HepG2 (cell line): Measurements from ENCODE around the gene BRD3. TPM values are rescaled to one million over a fixed set of nuclear protein-coding genes. Genes with fewer than 3 reads are reported as not detected.

Experiments
- ATAC-seq: fragments of 200-7000 bp; cut with Tn5 transposase; 3 replicates; pipeline ENCODE4 v1.9.1; 2020; ENCODE audit warnings: mild to moderate bottlenecking, moderate library complexity
- BruUV-seq: library from RNA; stranded (reverse); fragments of 400-500 nt; replicated peaks from 2 replicates; lab custom pipeline; 2021; lab: Mats Ljungman, UMichigan
- CTCF ChIA-PET: fragments of 300-600 bp; formaldehyde crosslinking; extraction: SDS; loops from one replicate; lab custom pipeline; 2021; ENCODE audit warnings: low total read pairs, inconsistent platforms, low intra/inter-chr PET ratio; lab: Yijun Ruan, JAX
- POLR2A ChIA-PET: fragments of 350-600 bp; sonication (Branson Sonifier 250); formaldehyde crosslinking; loops from one replicate; lab custom pipeline; 2020; ENCODE audit warnings: antibody characterized with exemption, inconsistent platforms; lab: Yijun Ruan, JAX
- DNase-seq: peaks from one replicate; pipeline ENCODE4 v3.0.0-alpha.2; 2015; ENCODE audit warnings: low spot score
- FAIRE-seq: peaks from 3 replicates; lab custom pipeline; 2011; peaks lifted over from hg19 to GRCh38; lab: Jason Lieb, UNC
- H2AFZ ChIP-seq: one replicate; pipeline ENCODE4 v1.6.1; 2011; ENCODE audit warnings: low read length, inconsistent platforms
- H3K27ac ChIP-seq: fragments of 300-600 bp; 3 replicates; pipeline ENCODE4 v1.8.0; 2011; ENCODE audit warnings: mixed run types, mild to moderate bottlenecking, mixed read lengths, low read length, inconsistent platforms; ENCODE audit not compliant: insufficient read depth; ENCODE audit errors: extremely low read length
- H3K27me3 ChIP-seq, 2 experiments: fragments of 200-600 bp in 1 of 2; 2 replicates in 1 of 2; 3 replicates in 1 of 2; pipeline versions ENCODE4 v1.6.0 to v1.8.0; 2011; ENCODE audit warnings: low read length in 2 of 2, mild to moderate bottlenecking in 2 of 2, moderate library complexity in 2 of 2, inconsistent platforms in 1 of 2; ENCODE audit not compliant: insufficient read depth in 2 of 2, control insufficient read depth in 1 of 2
- H3K36me3 ChIP-seq, 2 experiments: fragments of 200-600 bp in 1 of 2; replicated peaks in 1 of 2; 2 replicates in 1 of 2; 3 replicates in 1 of 2; pipeline versions ENCODE4 v1.5.1 to v1.8.0; 2011; ENCODE audit warnings: low read length in 2 of 2, inconsistent platforms in 1 of 2; ENCODE audit not compliant: insufficient read depth in 2 of 2, control insufficient read depth in 1 of 2
- H3K4me1 ChIP-seq: 2 replicates; pipeline ENCODE4 v1.5.1; 2012; ENCODE audit warnings: low read length, inconsistent platforms; ENCODE audit not compliant: insufficient read depth
- H3K4me2 ChIP-seq: 2 replicates; pipeline ENCODE4 v1.6.0; 2011; ENCODE audit warnings: low read depth, low read length, inconsistent platforms
- H3K4me3 ChIP-seq, 3 experiments: fragments of 200-600 bp in 1 of 3; sonication (generic), shearing (Covaris generic) in 1 of 3; replicated peaks in 1 of 3; 2 replicates each; pipeline ENCODE4 v1.5.1; 2011 to 2016; ENCODE audit warnings: low read length in 3 of 3, inconsistent platforms in 2 of 3, low read depth in 2 of 3, mild to moderate bottlenecking in 2 of 3, control low read depth in 1 of 3, mixed read lengths in 1 of 3; ENCODE audit not compliant: insufficient read depth in 1 of 3
- H3K79me2 ChIP-seq: one replicate; pipeline ENCODE4 v1.6.1; 2011; ENCODE audit warnings: low read length, inconsistent platforms; ENCODE audit not compliant: insufficient read depth
- H3K9ac ChIP-seq: 2 replicates; pipeline ENCODE4 v1.6.0; 2011; ENCODE audit warnings: mild to moderate bottlenecking, low read depth, low read length, inconsistent platforms; ENCODE audit not compliant: insufficient read depth
- H3K9me3 ChIP-seq: 2 replicates; pipeline ENCODE4 v1.5.1; 2012; ENCODE audit warnings: mild to moderate bottlenecking, low read length
- H4K20me1 ChIP-seq: 2 replicates; pipeline ENCODE4 v1.6.0; 2011; ENCODE audit warnings: inconsistent platforms, mild to moderate bottlenecking, low read length, moderate library complexity; ENCODE audit not compliant: insufficient read depth
- CCDC6 ChIP-seq: sonication (generic); formaldehyde crosslinking; IDR thresholded peaks from 2 replicates; pipeline ENCODE4 v1.8.1; 2022; ENCODE audit warnings: mild to moderate bottlenecking, missing genetic modification reagents, moderate library complexity
- ELF1 ChIP-seq: sonication (generic); formaldehyde crosslinking; IDR thresholded peaks from 2 replicates; pipeline ENCODE4 v1.4.0; 2020; ENCODE audit warnings: missing genetic modification reagents
- JUN ChIP-seq: sonication (generic); formaldehyde crosslinking; IDR thresholded peaks from 2 replicates; pipeline ENCODE4 v1.4.0; 2020; ENCODE audit warnings: mild to moderate bottlenecking, missing genetic modification reagents
- ZNF569 ChIP-seq: sonication (generic); formaldehyde crosslinking; IDR thresholded peaks from 2 replicates; pipeline ENCODE4 v1.5.0; 2020; ENCODE audit warnings: mild to moderate bottlenecking, missing genetic modification reagents, moderate library complexity, borderline replicate concordance
- WGBS: methylation state at CpG from one replicate; pipeline ENCODE4 v1.1.6; 2017; ENCODE audit warnings: low lambda C conversion rate; 5-methylcytosine and 5-hydroxymethylcytosine counted together
- in situ Hi-C: cut with HindIII; loops from 2 replicates; pipeline ENCODE4 v1.10.0; 2017; ENCODE audit warnings: low pct_unique_long_range_greater_than_20kb; ENCODE audit not compliant: extremely low pct_ligation_motif_present
- intact Hi-C: fragments of 100-400 bp; cut with micrococcal nuclease; formaldehyde crosslinking; loops from one replicate; pipeline ENCODE4 v1.10.0; 2022; ENCODE audit not compliant: unreplicated experiment
- polyA plus RNA-seq, 8 experiments: library from polyadenylated mRNA; depleted of rRNA in 3 of 8; stranded (reverse) in 7 of 8; unstranded in 1 of 8; fragments of >200 nt; fragmentation: Illumina TruSeq in 4 of 8; extraction: Trizol in 4 of 8; gene quantifications; 2 replicates each; pipeline versions ENCODE4 v1.2.1 to v1.2.3, GENCODE V29; 2011 to 2016; ENCODE audit warnings: low read depth in 4 of 8, missing spikeins in 1 of 8, mixed read lengths in 1 of 8; ENCODE audit not compliant: insufficient read depth in 1 of 8
- total RNA-seq, 5 experiments: library from RNA; depleted of rRNA; stranded (reverse); fragments of >200 nt; fragmentation: Illumina TruSeq; extraction: Trizol; gene quantifications; 2 replicates each; pipeline ENCODE4 v1.2.3, GENCODE V29; 2016; ENCODE audit warnings: low read depth in 1 of 5
- TF ChIP-seq, protein P1 (sequence below): sonication (generic); formaldehyde crosslinking; IDR thresholded peaks from 2 replicates; pipeline ENCODE4 v1.9.0; 2021; ENCODE audit warnings: missing genetic modification reagents, mild to moderate bottlenecking, borderline replicate concordance
- TF ChIP-seq, protein P2 (sequence below): sonication (generic); formaldehyde crosslinking; IDR thresholded peaks from 2 replicates; pipeline ENCODE4 v1.8.1; 2023; ENCODE audit warnings: missing genetic modification reagents, inconsistent platforms, borderline replicate concordance

The BRD3 gene
- total and polyA plus RNA-seq, 2 of the 13 experiments (the other 11 are each of a cell fraction or from before 2014, with no cell fraction given): 5.9 to 12.9 TPM

DNA sequence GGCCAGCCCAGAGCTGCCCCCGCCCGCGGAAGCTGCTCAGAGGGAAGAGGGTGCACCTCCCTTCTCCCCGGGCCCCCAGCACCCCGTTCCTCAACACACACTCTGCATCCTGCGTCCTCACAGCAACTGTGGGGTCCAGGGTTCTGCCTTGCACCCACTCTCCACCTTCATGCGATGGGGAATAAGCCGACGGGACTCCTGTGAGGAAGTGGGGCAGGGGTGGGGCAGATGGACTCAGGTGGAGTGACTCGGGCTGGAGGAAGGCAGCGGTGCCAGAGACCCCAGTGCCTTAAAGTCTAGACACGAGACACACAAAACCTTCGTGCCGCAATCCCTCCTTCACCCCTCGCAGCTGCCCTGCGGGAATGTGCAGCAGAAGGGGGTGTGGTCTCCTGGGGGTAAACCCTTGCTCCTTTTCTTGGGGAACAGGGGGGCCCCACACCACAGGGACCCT lies 8.6 kb downstream of the BRD3 start:
- Histone ChIP-seq H2AFZ (no peak overlapping the region), H3K4me2 (no peak overlapping the region), H3K36me3 (peaks cover 1 to 3% of the 10 kb centered on the region in 2 experiments; a peak in 2 of 5 replicates), H3K4me1 (peaks cover 80% of the 10 kb centered on the region), H3K9me3 (no peaks in the 10 kb centered on the region), H3K79me2 (peaks cover 96% of the 10 kb centered on the region), H3K4me3 (no peak overlapping the region), H3K27ac (no peak overlapping the region), H3K9ac (no peak overlapping the region), H4K20me1 (peaks cover 28% of the 10 kb centered on the region; the same call in 1 of the 2 replicates), H3K27me3 (no peaks in the 10 kb centered on the region)
- intact Hi-C loops (no loop called here), in situ Hi-C loops (no loop called here)
- no TSS peak for BruUV-seq
- no peak for DNase-seq
- ChIA-PET CTCF (no interaction called here), POLR2A (interaction anchor here (1.5 kb wide), 1 partner anchor 16 kb away, joined by 5 read pairs; no protein-coding TSS in a partner anchor)
- no peak for ATAC-seq
- FAIRE-seq: no peak
- WGBS: 95% methylated on average over 12 of the region's 16 CpGs
- TF ChIP-seq ELF1 (CRISPR knock-in tag): no peak
- TF ChIP-seq, protein P1, sequence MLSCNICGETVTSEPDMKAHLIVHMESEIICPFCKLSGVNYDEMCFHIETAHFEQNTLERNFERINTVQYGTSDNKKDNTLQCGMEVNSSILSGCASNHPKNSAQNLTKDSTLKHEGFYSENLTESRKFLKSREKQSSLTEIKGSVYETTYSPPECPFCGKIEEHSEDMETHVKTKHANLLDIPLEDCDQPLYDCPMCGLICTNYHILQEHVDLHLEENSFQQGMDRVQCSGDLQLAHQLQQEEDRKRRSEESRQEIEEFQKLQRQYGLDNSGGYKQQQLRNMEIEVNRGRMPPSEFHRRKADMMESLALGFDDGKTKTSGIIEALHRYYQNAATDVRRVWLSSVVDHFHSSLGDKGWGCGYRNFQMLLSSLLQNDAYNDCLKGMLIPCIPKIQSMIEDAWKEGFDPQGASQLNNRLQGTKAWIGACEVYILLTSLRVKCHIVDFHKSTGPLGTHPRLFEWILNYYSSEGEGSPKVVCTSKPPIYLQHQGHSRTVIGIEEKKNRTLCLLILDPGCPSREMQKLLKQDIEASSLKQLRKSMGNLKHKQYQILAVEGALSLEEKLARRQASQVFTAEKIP (CRISPR knock-in tag): no peak
- TF ChIP-seq, protein P2, sequence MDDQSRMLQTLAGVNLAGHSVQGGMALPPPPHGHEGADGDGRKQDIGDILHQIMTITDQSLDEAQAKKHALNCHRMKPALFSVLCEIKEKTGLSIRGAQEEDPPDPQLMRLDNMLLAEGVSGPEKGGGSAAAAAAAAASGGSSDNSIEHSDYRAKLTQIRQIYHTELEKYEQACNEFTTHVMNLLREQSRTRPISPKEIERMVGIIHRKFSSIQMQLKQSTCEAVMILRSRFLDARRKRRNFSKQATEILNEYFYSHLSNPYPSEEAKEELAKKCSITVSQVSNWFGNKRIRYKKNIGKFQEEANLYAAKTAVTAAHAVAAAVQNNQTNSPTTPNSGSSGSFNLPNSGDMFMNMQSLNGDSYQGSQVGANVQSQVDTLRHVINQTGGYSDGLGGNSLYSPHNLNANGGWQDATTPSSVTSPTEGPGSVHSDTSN (CRISPR knock-in tag): no peak
- TF ChIP-seq ZNF569 (CRISPR knock-in tag): no peak
- no peak for TF ChIP-seq JUN (CRISPR knock-in tag)
- 0 out of 2 replicates have a peak, but pooled peaks have one; percentile 5 for TF ChIP-seq CCDC6 (CRISPR knock-in tag)
